Gastrocnemius medialis (tissue), 4 donors: ENCODE measurements around the gene DIP2A. TPM values are rescaled to one million over a fixed set of nuclear protein-coding genes. Genes with fewer than 3 reads are reported as not detected.
"Not testable (repeated sequence)": the region's sequence is repeated elsewhere in the genome, so short reads cannot be mapped to it uniquely, and the experiment has no call there.

Experiments used
- ATAC-seq, 2 donors: fragments of 150-250 bp; one replicate each; pipeline ENCODE4 v1.9.1; 2016
- DNase-seq, 2 donors: peaks; one replicate each; pipeline ENCODE4 v3.0.0-alpha.2; 2019
- H3K27ac ChIP-seq, 4 donors: fragments of 200-600 bp; sonication (generic); 1 replicate in 1 of 4; 2 replicates in 3 of 4; pipeline ENCODE4 v1.5.1; 2016 to 2018; ENCODE audit warnings: mild to moderate bottlenecking in 2 of 4, moderate library complexity in 1 of 4
- H3K27me3 ChIP-seq, 3 donors: fragments of 200-600 bp; sonication (generic) in 2 of 3; 1 replicate in 1 of 3; 2 replicates in 2 of 3; pipeline versions ENCODE4 v1.5.1 to v1.6.0; 2016 to 2019; ENCODE audit warnings: mild to moderate bottlenecking in 1 of 3, moderate library complexity in 1 of 3
- H3K36me3 ChIP-seq, 2 donors: fragments of 200-600 bp; sonication (generic) in 1 of 2; one replicate each; pipeline ENCODE4 v1.5.1; 2017 to 2018
- H3K4me1 ChIP-seq, 2 donors: fragments of 200-600 bp; sonication (generic) in 1 of 2; one replicate each; pipeline ENCODE4 v1.5.1; 2016 to 2017; ENCODE audit warnings: mild to moderate bottlenecking in 2 of 2
- H3K4me3 ChIP-seq, 4 donors: fragments of 200-600 bp; sonication (generic) in 3 of 4; 1 replicate in 1 of 4; 2 replicates in 3 of 4; pipeline ENCODE4 v1.5.1; 2016 to 2019; ENCODE audit warnings: mild to moderate bottlenecking in 2 of 4
- H3K9me3 ChIP-seq, 3 donors: fragments of 200-600 bp; sonication (generic) in 2 of 3; 1 replicate in 1 of 3; 2 replicates in 2 of 3; pipeline ENCODE4 v1.5.1; 2016 to 2019
- POLR2A ChIP-seq, 2 donors: fragments of 450-650 bp; IDR thresholded peaks; one replicate each; pipeline ENCODE4 v1.6.1; 2017; ENCODE audit warnings: antibody characterized with exemption in 2 of 2, mild to moderate bottlenecking in 2 of 2, moderate library complexity in 2 of 2
- in situ Hi-C, 4 donors: fragments of 200-750 bp; cut with MboI; loops; one replicate each; pipeline versions ENCODE4 v1.15.0 to v1.8.0; 2017; ENCODE audit warnings: low sequenced_read_pairs in 4 of 4
- intact Hi-C: fragments of 100-400 bp; cut with DNase I; formaldehyde crosslinking; loops from one replicate; pipeline ENCODE4 v1.15.1; 2023; ENCODE audit warnings: low total_unique reads
- total RNA-seq, 4 donors: library from RNA; depleted of rRNA; stranded (reverse); fragments of >200 nt; gene quantifications; one replicate each; pipeline versions ENCODE4 v1.1.0 to v1.2.3, GENCODE V29; 2016
- TF ChIP-seq, protein P1 (sequence below), 5 experiments: fragments of 450-650 bp in 3 of 5; fragments of 200-600 bp in 2 of 5; sonication (generic) in 2 of 5; IDR thresholded peaks in 4 of 5; conservative IDR thresholded peaks in 1 of 5; 1 replicate in 4 of 5; 2 replicates in 1 of 5; pipeline ENCODE4 v1.5.1; 2016 to 2019; ENCODE audit warnings: antibody characterized with exemption in 5 of 5, mild to moderate bottlenecking in 3 of 5, moderate library complexity in 3 of 5

The DIP2A gene
- total RNA-seq, 4 donors from 2014 or later, result 6.3 to 15.5 (median 11.8) TPM

DNA sequence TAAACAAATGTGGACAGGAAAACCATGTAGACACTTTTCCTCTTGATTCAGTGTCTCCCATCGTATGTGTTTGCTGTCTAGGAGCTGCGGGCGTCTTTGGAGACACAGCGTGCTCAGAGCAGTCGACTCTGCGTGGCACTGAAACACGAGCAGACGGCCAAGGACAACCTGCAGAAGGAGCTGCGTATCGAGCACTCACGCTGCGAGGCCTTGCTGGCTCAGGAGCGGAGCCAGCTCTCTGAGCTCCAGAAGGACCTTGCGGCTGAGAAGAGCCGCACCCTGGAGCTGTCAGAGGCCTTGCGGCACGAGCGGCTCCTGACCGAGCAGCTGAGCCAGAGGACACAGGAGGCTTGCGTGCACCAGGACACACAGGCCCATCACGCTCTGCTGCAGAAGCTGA lies 27.2 kb upstream of the DIP2A start:
- in situ Hi-C loops (no loop called here), intact Hi-C loops (no loop called here)
- ATAC-seq, result no peak
- no peaks in the 10 kb centered on the region for H3K27me3 ChIP-seq
- no peak overlapping the region for H3K4me3 ChIP-seq
- H3K27ac ChIP-seq, result no peak overlapping the region
- DNase-seq, result no peak
- TF ChIP-seq, protein P1, sequence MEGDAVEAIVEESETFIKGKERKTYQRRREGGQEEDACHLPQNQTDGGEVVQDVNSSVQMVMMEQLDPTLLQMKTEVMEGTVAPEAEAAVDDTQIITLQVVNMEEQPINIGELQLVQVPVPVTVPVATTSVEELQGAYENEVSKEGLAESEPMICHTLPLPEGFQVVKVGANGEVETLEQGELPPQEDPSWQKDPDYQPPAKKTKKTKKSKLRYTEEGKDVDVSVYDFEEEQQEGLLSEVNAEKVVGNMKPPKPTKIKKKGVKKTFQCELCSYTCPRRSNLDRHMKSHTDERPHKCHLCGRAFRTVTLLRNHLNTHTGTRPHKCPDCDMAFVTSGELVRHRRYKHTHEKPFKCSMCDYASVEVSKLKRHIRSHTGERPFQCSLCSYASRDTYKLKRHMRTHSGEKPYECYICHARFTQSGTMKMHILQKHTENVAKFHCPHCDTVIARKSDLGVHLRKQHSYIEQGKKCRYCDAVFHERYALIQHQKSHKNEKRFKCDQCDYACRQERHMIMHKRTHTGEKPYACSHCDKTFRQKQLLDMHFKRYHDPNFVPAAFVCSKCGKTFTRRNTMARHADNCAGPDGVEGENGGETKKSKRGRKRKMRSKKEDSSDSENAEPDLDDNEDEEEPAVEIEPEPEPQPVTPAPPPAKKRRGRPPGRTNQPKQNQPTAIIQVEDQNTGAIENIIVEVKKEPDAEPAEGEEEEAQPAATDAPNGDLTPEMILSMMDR (IDR thresholded peaks at IDR 0.05 in 4 of 5, conservative IDR thresholded peaks at IDR 0.05 in 1 of 5), result no peak
- TF ChIP-seq POLR2A (IDR thresholded peaks at IDR 0.05), result no peak
- peaks cover 15 to 98% of the 10 kb centered on the region in 2 donors for H3K36me3 ChIP-seq
- H3K4me1 ChIP-seq, result no peaks in the 10 kb centered on the region
- H3K9me3 ChIP-seq, result no peaks in the 10 kb centered on the region

GRCh38 chr21:46431884-46432488 lies 26.7 kb upstream of the DIP2A start:
- TF ChIP-seq POLR2A (IDR thresholded peaks at IDR 0.05), result no peak
- TF ChIP-seq, protein P1 (IDR thresholded peaks at IDR 0.05 in 4 of 5, conservative IDR thresholded peaks at IDR 0.05 in 1 of 5), result no peak
- ATAC-seq, result no peak
- no peak for DNase-seq
- in situ Hi-C loops (no loop called here), intact Hi-C loops (no loop called here)
- H3K4me1 ChIP-seq, result no peaks in the 10 kb centered on the region
- no peaks in the 10 kb centered on the region for H3K27me3 ChIP-seq
- H3K4me3 ChIP-seq, result no peak overlapping the region
- no peaks in the 10 kb centered on the region for H3K9me3 ChIP-seq
- H3K36me3 ChIP-seq, result peaks cover 15 to 98% of the 10 kb centered on the region in 2 donors
- no peak overlapping the region for H3K27ac ChIP-seq

DNA sequence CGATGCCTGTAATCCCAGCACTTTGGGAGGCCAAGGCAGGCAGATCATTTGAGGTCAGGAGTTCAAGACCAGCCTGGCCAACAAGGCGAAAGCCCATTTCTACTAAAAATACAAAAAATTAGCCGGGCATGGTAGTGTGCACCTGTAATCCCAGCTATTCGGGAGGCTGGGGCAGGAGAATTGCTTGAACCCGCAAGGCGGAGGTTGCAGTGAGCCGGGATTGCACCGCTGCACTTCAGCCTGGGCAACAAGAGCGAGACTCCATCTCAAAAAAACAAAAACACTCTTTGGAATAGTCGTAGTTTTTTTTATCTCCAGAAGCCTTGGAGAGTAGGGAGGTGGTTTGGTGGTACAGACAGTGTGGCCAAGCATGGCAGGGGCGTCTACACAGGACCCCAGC lies 25.6 kb upstream of the DIP2A start:
- not testable (repeated sequence) for DNase-seq

DNA sequence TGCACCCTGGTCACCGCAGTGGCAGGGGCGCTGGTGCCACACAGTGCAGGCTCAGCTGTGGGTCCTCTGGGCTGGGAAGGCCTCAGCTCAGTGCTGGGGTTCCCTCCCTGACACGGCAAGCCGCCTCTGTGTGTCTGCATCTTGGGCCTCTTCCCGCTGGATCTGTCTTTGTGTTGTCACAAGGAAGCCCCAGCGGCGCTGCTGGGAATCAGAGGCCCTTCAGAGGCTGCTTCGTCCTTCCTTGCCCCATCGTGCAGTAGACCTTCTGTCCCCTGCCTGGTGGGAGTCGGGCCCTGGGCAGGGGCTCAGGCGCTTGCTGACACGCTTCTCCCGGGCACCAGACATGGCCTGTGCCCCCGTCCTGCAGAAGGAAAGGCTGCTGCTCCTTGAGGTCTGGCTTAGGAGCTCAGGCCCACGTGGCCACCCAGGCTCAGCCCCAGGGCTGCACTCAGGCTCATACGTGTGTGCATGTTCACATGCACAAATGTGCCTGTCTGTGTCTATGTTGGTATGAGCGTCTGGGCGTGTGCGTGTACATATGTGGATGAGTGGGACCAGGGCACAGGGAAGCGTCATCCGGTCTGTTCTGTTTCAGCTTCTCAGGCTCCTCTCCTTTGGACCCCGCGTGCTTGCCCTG lies 24.3 kb upstream of the DIP2A start:
- Histone ChIP-seq H3K4me3 (no peak overlapping the region), H3K27ac (peak overlapping the region in 2 of 4 donors; percentile 14 to 34), H3K27me3 (no peaks in the 10 kb centered on the region), H3K4me1 (no peaks in the 10 kb centered on the region), H3K9me3 (no peaks in the 10 kb centered on the region), H3K36me3 (peaks cover 13 to 100% of the 10 kb centered on the region in 2 donors)
- ATAC-seq, result no peak
- in situ Hi-C loops (no loop called here), intact Hi-C loops (no loop called here)
- no peak for TF ChIP-seq POLR2A (IDR thresholded peaks at IDR 0.05)
- TF ChIP-seq, protein P1 (IDR thresholded peaks at IDR 0.05 in 4 of 5, conservative IDR thresholded peaks at IDR 0.05 in 1 of 5), result no peak
- no peak for DNase-seq

More for the DNA sequence above, 25.6 kb upstream of the DIP2A start:
- ATAC-seq, H3K4me1 ChIP-seq, H3K27ac ChIP-seq, H3K4me3 ChIP-seq, H3K9me3 ChIP-seq, H3K27me3 ChIP-seq, in situ Hi-C loops, intact Hi-C loops: not testable (repeated sequence)
- peaks cover 9 to 98% of the 10 kb centered on the region in 2 donors for H3K36me3 ChIP-seq

DNA sequence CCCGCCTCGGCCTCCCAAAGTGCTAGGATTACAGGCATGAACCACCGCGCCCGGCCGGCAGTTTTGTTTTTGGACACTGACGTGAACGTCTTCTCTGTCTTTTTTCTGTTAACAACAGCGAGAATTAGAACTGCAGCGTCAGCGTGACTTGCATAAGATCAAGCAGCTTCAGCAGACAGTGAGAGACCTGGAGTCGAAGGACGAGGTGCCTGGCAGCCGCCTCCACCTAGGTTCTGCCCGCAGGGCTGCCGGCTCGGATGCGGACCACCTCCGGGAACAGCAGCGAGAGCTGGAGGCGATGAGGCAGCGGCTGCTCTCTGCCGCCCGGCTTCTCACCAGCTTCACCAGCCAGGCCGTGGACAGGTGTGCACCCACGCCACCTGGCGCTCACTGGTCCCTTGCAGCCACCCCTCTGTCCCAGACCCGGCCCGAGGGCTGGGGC lies 22.9 kb upstream of the DIP2A start:
- Histone ChIP-seq H3K27ac (peak overlapping the region in 2 of 4 donors; percentile 14 to 43), H3K36me3 (peaks cover 14 to 100% of the 10 kb centered on the region in 2 donors), H3K9me3 (no peaks in the 10 kb centered on the region), H3K4me1 (no peaks in the 10 kb centered on the region), H3K4me3 (no peak overlapping the region), H3K27me3 (no peaks in the 10 kb centered on the region)
- no peak for TF ChIP-seq POLR2A (IDR thresholded peaks at IDR 0.05)
- TF ChIP-seq, protein P1 (IDR thresholded peaks at IDR 0.05 in 4 of 5, conservative IDR thresholded peaks at IDR 0.05 in 1 of 5), result no peak
- no peak for ATAC-seq
- in situ Hi-C loops, result no loop called here
- no peak for DNase-seq
- intact Hi-C loops, result no loop called here
